ENCODE measurements around the gene SLC38A3. TPM values are rescaled to one million over a fixed set of nuclear protein-coding genes. Genes with fewer than 3 reads are reported as not detected.

Gene SLC38A3
- total and polyA plus RNA-seq, 9 of the 15 experiments (the other 6 are each of a cell fraction or from before 2014, with no cell fraction given) = 0.09 to 0.38 (median 0.16) TPM; not detected in 6

DNA sequence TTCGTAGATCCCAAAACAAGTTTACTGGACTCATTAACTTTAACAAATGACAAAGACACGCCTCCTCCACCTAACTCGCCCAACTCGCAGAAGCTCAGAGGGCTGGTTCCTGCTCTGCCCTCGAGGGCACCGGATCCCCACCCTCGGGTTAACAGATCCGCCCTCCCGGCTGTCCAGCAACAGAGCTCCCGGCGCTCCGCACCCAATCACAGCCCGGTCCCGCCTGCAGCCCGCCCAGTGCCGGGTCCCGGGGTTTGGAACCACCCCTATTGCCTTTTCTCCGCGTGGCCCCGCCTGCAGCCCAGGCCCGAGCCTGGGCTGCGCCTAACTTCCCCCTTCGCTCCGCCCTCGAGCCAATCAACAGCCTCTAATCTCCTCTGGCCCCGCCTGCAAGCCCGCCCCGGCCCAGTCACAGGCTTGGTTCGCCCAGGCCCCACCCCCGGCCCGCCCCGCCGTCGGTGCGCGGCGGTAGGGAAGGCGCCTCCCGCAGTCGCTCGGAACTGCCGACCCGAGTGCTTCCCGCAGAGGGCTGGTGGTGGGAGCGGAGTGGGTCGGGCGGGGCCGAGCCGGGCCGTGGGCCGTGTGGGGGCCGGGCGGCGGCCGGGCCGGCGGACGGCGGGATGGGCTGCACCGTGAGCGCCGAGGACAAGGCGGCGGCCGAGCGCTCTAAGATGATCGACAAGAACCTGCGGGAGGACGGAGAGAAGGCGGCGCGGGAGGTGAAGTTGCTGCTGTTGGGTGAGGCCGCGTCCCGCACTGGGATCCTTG, 30.8 kb downstream of the SLC38A3 start, which contains the start of gene GNAI2 (continued):
- TF ChIP-seq GTF2A2 (tag; IDR thresholded peaks at IDR 0.05) (no peak), POLR2AphosphoS2 (IDR thresholded peaks at IDR 0.05; ENCODE audit: low read length) (no peak), STAT5B (CRISPR knock-in tag; IDR thresholded peaks at IDR 0.05) (no peak), FOXK2 (conservative IDR thresholded peaks at IDR 0.05 in 1 of 2, IDR thresholded peaks at IDR 0.05 in 1 of 2; ENCODE audit: low read depth in 2 of 2) (peak; percentile 36 to 57; a peak in 2 of 4 replicates), ZFP36 (IDR thresholded peaks at IDR 0.05; ENCODE audit: low read depth, low read length, partially characterized antibody) (no peak), GABPA (tag; conservative IDR thresholded peaks at IDR 0.05; ENCODE audit: low read depth) (peak; percentile 70), CAMTA2 (CRISPR knock-in tag; conservative IDR thresholded peaks at IDR 0.05) (no peak), POLR3G (IDR thresholded peaks at IDR 0.05; ENCODE audit: extremely low read depth, insufficient read length, insufficient replicate concordance) (no peak), MXI1 (IDR thresholded peaks at IDR 0.05; ENCODE audit: low read depth, low read length) (no peak), HNRNPL (IDR thresholded peaks at IDR 0.05; ENCODE audit: low read depth, low read length) (no peak)
- TF ChIP-seq, protein P1, sequence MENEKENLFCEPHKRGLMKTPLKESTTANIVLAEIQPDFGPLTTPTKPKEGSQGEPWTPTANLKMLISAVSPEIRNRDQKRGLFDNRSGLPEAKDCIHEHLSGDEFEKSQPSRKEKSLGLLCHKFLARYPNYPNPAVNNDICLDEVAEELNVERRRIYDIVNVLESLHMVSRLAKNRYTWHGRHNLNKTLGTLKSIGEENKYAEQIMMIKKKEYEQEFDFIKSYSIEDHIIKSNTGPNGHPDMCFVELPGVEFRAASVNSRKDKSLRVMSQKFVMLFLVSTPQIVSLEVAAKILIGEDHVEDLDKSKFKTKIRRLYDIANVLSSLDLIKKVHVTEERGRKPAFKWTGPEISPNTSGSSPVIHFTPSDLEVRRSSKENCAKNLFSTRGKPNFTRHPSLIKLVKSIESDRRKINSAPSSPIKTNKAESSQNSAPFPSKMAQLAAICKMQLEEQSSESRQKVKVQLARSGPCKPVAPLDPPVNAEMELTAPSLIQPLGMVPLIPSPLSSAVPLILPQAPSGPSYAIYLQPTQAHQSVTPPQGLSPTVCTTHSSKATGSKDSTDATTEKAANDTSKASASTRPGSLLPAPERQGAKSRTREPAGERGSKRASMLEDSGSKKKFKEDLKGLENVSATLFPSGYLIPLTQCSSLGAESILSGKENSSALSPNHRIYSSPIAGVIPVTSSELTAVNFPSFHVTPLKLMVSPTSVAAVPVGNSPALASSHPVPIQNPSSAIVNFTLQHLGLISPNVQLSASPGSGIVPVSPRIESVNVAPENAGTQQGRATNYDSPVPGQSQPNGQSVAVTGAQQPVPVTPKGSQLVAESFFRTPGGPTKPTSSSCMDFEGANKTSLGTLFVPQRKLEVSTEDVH (IDR thresholded peaks at IDR 0.05; ENCODE audit: low read depth, partially characterized antibody) = no peak
- TF ChIP-seq, protein P2, sequence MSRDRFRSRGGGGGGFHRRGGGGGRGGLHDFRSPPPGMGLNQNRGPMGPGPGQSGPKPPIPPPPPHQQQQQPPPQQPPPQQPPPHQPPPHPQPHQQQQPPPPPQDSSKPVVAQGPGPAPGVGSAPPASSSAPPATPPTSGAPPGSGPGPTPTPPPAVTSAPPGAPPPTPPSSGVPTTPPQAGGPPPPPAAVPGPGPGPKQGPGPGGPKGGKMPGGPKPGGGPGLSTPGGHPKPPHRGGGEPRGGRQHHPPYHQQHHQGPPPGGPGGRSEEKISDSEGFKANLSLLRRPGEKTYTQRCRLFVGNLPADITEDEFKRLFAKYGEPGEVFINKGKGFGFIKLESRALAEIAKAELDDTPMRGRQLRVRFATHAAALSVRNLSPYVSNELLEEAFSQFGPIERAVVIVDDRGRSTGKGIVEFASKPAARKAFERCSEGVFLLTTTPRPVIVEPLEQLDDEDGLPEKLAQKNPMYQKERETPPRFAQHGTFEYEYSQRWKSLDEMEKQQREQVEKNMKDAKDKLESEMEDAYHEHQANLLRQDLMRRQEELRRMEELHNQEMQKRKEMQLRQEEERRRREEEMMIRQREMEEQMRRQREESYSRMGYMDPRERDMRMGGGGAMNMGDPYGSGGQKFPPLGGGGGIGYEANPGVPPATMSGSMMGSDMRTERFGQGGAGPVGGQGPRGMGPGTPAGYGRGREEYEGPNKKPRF (IDR thresholded peaks at IDR 0.05; ENCODE audit: low read depth, low read length) = no peak
- TF ChIP-seq, protein P3, sequence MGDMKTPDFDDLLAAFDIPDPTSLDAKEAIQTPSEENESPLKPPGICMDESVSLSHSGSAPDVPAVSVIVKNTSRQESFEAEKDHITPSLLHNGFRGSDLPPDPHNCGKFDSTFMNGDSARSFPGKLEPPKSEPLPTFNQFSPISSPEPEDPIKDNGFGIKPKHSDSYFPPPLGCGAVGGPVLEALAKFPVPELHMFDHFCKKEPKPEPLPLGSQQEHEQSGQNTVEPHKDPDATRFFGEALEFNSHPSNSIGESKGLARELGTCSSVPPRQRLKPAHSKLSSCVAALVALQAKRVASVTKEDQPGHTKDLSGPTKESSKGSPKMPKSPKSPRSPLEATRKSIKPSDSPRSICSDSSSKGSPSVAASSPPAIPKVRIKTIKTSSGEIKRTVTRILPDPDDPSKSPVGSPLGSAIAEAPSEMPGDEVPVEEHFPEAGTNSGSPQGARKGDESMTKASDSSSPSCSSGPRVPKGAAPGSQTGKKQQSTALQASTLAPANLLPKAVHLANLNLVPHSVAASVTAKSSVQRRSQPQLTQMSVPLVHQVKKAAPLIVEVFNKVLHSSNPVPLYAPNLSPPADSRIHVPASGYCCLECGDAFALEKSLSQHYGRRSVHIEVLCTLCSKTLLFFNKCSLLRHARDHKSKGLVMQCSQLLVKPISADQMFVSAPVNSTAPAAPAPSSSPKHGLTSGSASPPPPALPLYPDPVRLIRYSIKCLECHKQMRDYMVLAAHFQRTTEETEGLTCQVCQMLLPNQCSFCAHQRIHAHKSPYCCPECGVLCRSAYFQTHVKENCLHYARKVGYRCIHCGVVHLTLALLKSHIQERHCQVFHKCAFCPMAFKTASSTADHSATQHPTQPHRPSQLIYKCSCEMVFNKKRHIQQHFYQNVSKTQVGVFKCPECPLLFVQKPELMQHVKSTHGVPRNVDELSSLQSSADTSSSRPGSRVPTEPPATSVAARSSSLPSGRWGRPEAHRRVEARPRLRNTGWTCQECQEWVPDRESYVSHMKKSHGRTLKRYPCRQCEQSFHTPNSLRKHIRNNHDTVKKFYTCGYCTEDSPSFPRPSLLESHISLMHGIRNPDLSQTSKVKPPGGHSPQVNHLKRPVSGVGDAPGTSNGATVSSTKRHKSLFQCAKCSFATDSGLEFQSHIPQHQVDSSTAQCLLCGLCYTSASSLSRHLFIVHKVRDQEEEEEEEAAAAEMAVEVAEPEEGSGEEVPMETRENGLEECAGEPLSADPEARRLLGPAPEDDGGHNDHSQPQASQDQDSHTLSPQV (IDR thresholded peaks at IDR 0.05) = no peak
- TF ChIP-seq, protein P4, sequence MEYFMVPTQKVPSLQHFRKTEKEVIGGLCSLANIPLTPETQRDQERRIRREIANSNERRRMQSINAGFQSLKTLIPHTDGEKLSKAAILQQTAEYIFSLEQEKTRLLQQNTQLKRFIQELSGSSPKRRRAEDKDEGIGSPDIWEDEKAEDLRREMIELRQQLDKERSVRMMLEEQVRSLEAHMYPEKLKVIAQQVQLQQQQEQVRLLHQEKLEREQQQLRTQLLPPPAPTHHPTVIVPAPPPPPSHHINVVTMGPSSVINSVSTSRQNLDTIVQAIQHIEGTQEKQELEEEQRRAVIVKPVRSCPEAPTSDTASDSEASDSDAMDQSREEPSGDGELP (CRISPR knock-in tag; IDR thresholded peaks at IDR 0.05; ENCODE audit: borderline replicate concordance) = peak; percentile 45; the same call in 1 of the 2 replicates
- TF ChIP-seq, protein P5, sequence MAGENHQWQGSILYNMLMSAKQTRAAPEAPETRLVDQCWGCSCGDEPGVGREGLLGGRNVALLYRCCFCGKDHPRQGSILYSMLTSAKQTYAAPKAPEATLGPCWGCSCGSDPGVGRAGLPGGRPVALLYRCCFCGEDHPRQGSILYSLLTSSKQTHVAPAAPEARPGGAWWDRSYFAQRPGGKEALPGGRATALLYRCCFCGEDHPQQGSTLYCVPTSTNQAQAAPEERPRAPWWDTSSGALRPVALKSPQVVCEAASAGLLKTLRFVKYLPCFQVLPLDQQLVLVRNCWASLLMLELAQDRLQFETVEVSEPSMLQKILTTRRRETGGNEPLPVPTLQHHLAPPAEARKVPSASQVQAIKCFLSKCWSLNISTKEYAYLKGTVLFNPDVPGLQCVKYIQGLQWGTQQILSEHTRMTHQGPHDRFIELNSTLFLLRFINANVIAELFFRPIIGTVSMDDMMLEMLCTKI (IDR thresholded peaks at IDR 0.05; ENCODE audit: partially characterized antibody) = no peak

Measured in K562 (cell line).